Pons (tissue), 1 donor: ENCODE data around the gene GJA10.

Experiments used
- DNase-seq: peaks from one replicate; pipeline ENCODE4 v3.0.0-alpha.2; 2016; ENCODE audit warnings: low spot score

Gene GJA10

DNA sequence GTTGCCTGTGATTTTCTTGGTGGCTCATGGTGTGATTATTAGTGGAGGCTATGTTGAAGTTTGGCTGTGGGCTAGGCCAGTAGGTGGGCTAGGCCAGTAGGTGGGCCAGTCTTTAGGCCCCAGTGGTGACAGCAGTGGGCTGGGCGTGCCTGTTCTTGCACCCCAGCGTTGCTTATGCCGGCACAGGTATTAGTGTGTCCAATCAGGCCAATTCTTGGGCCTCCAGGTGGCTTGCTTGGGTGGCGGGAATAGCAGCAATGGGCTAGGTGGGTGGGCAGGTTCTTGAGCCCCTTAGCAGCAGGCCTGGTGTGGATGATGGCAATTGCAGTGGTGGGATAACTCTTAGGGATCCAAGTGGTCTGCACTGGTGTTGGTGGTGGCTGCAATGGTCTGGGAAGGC is 22.9 kb downstream of the GJA10 start:
- DNase-seq = no peak

DNA sequence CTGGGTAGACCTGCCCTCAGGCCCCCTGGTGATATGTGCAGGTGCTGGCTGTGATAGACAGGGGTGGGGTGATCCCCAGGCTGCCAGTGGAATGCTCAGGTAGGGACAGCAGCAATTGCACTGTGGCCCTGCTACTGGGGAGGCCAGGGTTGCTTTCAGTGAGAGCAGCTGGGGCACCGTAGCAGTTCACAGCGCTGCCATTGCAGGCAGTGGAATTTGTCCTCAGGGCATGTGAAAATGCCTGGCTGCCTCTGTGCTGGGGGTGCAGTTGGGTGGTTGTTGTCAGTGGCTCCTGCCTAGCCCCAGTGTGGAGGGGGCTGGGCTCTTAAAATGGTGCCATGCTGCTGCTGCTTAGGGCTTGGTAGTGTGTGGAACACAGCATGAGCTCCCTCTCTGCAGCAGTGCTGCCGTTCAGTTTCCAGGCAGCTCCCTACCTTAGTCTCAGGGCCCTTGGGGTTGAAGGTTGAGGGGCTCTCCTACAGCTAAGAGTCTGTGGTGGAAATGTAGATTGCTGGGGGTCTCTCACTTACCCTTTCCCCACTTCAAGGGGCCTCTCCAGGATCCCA is 23.6 kb downstream of the GJA10 start:
- DNase-seq = no peak

DNA sequence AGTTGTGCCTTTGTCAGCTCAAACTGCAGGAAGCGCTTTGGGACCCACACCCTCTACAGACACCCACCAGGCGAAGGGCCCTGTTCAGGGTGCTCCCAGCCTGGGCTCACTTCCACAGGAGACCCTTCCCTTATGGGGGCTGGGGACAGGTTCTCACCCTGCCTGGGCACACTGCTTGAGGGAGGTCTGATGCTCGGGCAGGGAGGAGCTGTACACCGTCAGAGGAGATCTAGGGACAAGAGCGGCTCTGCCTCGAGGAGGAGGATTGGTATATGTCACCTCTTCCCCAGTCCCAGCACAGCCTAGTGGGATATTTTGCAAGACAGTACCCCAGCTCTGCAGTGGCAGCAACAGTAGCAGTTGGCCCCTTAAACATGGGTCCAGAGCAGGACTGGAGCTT is 26.9 kb downstream of the GJA10 start:
- no peak for DNase-seq

DNA sequence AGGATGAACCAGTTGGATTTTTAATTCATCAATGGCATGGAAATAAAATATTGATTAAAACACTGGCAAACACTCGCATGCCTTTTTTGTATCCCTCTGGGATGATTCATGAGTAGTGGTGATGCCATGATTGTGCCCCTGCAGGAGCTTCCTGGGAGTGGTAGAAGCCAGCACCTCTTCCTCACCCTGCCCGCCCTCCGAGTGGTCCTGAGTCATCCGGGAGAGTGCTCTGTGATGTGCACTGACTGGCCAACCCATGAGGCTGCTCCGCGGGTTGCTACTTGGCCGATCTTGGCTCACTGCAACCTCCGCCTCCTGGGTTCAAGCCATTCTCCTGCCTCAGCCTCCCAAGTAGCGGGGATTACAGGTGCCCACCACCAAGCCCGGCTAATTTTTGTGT is 27.4 kb downstream of the GJA10 start:
- DNase-seq = no peak

DNA sequence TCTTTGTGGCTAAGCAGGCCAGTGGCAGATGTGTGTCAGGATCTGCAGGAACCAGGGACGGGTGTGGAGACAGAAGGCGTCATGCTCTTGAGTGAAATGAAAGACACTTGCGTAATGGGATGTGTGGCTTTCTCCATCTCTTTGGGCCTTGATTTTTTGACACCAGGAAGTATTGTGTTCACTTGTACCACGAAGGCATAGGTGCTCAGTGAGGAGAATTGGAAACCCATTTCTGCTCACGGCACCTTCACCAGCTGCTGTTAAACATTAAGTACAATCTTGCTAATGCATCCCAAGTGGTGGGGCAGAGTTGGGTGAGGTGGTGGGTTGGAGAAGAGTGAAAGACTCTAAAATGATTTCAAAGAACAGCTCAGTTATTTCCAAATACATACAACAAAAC is 30.0 kb downstream of the GJA10 start:
- no peak for DNase-seq

DNA sequence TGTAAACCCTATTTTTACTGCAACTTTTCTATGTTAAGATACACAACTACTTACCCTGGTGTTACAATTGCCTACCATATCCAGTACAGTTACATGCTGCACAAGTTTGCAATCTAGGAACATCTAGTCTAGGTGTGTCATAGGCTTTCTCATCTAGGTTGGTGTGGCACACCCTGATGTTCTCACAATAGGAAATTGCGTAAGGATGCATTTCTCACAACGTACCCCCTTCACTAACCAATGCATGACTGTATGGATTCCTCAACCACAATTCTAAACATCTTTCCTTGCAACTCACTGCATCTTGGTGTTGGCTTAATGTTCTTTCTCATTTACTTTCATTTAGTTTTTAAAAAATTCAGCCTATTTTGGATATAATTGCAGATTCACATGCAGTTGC is 31.6 kb downstream of the GJA10 start:
- no peak for DNase-seq

DNA sequence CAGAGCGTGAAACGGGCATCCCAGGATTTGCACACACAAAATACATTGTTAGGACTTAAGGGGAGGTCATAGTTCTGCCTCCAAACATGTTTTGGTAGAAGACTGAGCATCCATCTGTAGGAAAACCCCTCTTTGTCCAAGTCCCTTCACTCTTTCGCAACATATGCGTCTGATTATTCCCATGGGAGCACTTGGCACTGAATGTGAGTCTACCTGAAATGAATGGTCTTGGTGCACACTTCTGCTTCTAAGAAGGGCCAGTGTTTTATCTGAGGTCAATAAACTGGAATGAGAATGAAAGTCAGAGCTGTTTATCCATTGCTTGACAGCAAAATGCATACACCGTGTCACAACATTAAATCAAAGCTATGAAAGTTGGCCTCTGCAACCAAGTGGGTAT is 33.0 kb downstream of the GJA10 start:
- no peak for DNase-seq

GRCh38 chr6:89927791-89928550 is 33.7 kb downstream of the GJA10 start:
- peak; percentile 47 for DNase-seq

DNA sequence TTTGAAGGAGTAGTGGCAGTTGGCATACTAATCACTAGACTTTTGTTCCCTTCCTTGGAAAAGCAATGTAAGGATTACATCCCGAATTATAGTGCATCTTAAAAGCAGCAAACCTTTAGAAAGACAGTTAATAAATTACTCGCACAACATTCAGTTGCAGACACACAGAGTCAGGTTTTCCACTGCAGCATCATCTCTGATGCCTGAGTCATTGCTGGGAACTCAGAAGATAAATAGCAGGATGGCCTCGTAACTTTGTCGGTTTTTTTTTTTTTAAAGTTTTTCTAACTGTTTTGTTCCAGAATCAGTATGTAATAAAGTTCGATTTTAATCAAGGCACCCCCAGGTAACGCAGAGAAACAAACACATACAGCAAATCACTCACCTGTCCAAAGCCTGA is 34.3 kb downstream of the GJA10 start:
- DNase-seq = no peak

- DNase-seq = no peak
Measured at GRCh38 chr6:89930789-89931188, 36.5 kb downstream of the GJA10 start.

DNA sequence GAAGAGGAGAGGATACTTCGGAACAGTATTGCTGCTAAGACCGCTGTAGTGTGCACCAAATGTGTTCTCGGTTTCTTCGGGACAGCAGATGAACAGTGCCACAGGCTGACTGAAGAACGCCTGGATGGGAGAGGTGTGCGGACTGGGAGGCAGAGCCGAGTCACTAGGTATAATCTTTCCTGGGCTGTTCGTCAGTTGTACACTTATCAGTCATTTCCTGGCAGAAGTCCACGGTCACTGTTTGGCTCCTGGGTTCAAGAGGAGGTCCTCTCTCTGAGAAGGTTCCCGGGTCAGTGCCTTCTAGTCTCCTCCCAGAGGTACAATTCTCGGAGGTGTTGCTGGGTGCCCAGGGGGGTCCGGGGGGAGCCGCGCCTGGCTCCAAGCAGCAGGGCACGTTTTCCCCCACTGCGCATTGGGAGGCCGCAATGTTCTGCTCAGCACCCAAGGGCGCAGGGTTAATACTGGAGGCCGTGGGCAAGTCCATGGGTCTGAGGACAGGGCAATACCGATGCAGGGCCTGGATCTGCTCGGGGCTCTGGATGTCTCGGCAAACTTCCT is 38.1 kb downstream of the GJA10 start:
- DNase-seq = no peak

DNA sequence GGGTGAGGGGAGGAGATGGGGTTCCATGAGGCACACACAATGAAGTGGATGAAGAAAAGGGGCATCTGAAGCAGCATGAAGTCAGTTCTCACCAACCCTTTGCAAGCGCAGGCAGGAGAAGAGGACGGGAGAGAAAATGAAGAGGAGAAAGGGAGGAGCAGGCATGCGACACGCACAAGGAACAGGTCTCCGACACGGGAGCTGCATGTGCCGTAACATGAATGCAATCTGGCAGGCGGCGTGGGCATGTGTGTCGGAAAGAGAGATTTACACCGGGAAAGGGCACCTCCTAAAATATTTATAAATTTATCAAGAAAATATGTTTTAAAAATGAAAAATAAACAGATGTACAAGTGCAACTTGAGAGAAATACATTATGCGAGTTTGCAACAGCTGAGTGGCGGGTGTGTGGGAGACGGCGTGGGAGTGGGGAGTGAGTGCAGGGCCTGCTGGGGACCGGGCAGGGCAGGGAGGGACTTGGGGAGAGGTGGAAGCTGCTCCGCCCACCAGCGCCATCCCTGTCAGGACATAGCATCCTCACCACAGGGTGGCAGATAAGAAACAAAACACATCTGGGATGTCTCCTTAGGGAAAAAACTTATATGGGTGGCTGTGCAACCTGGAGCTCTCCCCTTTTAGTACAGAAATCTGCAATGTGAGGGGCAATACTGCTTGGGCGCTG is 40.6 kb downstream of the GJA10 start:
- DNase-seq = no peak

GRCh38 chr6:89936177-89936576 is 41.9 kb downstream of the GJA10 start:
- DNase-seq = no peak

- no peak for DNase-seq
Measured at GRCh38 chr6:89938014-89938413, 43.7 kb downstream of the GJA10 start.

DNA sequence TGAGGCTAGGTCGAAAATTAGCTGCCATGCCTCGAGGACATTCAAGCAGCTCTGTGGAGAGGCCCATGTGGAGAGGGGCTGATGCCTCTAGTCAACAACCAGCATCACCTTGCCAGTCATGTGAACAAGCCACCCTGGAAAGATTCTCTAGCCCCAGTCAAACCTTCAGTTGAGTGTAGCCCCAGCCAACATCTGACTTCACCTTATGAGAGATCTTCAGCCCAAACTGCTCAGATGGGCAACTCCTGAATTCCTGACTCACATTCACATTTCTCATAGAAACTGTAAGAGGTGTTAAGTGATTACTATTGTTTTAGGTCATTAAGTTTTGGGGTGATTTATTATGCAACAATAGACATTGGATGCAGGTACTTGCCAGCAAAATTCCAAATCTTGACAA is 44.9 kb downstream of the GJA10 start:
- no peak for DNase-seq

GRCh38 chr6:89940225-89941027 is 46.2 kb downstream of the GJA10 start:
- DNase-seq = peak; percentile 96

- DNase-seq = peak; percentile 88
Measured at GRCh38 chr6:89941031-89941762, 46.9 kb downstream of the GJA10 start.

GRCh38 chr6:89941763-89942497 is 47.7 kb downstream of the GJA10 start:
- no peak for DNase-seq

- no peak for DNase-seq
Measured at GRCh38 chr6:89942601-89943000, 48.3 kb downstream of the GJA10 start.

GRCh38 chr6:89944181-89944755 is 50.0 kb downstream of the GJA10 start:
- no peak for DNase-seq
